Stimulated activated CD4-positive, alpha-beta T cell treated with anti-CD3 and anti-CD28 coated beads, Interleukin-1b, Interleukin-23, amount 100 ng/mL, for 4 hours (primary cell): Measurements from ENCODE around the gene COG1.

ENCODE experiments used
- DNase-seq, 2 donors: peaks; one replicate each; pipeline ENCODE4 v3.0.0-alpha.2; 2020; ENCODE audit warnings: low read depth in 2 of 2

Gene COG1

GRCh38 chr17:73198201-73198929 lies 5.5 kb downstream of the COG1 start:
- no peak for DNase-seq

DNA sequence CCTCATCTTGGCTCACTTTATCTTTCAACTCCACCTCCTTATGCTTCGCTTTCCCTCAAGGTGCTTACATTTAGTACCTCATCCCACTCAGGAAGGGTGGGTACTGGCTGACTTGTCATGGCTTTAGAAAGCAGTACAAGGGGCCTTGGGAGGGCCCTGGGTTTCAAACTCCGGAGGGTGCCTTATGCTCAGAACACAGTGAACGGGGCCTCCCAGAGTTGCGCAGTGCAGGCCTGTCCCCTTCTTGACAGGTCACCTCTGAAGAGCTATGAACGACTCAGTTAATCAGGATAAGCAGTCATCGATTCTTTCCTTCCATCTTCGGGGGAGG lies 6.0 kb downstream of the COG1 start:
- DNase-seq = no peak

GRCh38 chr17:73199751-73200317 lies 7.0 kb downstream of the COG1 start:
- no peak for DNase-seq

DNA sequence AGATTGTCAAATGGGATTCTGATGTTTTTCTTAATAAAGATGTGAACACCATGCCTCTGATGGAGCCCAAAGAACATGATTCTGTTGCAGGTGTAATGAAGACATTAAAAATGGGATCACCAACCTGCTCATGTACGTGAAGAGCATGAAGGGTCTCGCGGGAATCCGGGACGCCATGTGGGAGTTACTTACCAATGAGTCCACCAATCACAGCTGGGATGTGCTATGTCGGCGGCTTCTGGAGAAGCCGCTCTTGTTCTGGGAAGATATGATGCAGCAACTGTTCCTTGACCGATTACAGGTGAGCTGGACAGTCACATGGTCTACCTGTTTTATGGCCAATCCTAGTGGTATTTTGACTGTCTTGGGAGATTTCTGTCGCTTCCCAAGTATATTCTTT lies 7.6 kb downstream of the COG1 start:
- no peak for DNase-seq

DNA sequence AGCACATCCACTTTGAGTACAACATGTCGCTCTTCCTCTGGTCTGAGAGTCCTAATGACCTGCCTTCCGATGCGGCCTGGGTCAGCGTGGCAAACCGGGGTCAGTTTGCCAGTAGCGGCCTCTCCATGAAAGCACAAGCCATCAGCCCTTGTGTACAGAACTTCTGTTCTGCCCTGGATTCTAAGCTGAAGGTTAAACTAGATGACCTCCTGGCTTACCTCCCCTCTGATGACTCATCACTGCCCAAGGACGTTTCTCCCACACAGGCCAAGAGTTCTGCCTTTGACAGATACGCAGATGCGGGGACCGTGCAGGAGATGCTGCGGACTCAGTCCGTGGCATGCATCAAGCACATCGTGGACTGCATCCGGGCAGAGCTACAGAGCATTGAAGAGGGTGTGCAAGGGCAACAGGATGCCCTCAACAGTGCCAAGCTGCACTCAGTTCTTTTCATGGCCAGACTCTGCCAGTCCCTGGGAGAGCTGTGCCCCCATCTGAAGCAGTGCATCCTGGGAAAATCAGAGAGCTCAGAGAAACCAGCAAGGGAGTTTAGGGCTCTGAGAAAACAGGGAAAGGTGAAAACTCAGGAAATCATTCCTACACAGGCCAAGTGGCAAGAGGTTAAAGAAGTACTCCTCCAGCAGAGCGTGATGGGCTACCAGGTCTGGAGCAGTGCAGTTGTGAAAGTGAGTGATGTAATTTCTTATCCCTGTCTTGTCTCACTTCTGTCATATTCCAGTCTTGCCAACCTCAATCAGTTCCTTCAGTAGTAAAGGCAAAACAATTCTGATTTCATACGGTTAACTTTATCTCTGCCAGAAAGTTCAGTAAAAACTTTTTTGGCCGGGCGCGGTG lies 8.6 kb downstream of the COG1 start:
- DNase-seq = no peak

GRCh38 chr17:73203135-73203787 lies 10.4 kb downstream of the COG1 start:
- DNase-seq = no peak

DNA sequence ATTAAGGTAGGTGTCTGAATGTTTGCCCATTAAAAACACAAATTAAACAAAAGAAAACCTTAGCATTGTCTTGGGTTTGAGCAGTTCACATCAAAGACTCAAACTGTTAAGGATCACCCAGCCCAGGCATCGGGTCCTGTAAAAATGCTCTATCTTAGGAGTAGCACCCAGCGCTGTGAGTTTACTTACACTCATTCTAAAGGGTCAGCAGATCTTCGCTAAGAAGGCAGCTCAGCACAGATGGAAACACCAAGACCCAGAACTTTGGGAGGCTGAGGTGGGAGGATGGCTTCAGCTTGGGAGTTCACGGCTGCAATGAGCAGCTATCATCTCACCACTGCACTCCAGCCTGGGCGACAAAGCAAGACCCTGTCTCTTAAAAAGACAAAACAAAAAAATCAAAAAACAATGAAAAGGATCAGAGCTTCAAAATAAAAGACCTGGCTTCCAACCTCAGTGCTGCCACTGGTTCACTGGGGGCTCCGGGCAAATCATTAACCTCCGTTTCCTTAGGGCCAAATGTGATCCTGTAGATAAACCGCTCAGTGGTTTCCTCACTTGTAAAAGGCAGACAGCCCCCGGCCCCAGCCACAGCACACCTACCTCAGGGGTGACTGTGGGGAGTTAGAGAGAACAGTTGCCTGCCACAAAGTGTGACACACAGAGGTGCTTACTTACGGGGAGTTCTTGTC lies 11.1 kb downstream of the COG1 start:
- no peak for DNase-seq

DNA sequence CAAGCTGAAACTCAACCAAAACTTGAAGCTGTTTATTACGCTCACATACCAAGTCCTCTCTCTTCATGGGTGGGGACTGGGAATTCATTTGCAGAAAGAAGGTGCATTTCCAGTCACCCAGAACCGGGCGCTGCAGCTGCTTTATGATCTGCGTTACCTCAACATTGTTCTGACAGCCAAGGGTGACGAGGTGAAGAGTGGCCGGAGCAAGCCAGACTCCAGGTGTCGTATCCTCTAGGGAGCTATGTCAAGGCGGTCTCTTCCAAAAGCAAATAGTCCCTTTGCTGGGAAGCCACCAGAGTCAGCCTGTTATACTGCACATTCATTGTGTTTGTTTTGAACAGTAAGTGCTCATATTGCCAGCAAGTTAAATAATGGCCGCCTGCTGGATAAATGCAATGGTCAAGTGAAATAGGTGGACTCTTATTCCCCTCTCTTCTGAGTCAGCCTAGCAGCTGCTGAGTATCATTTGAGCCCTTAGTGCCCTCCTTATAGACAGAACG lies 12.7 kb downstream of the COG1 start:
- DNase-seq = no peak

- no peak for DNase-seq
These were observed 15.4 kb downstream of the COG1 start for GRCh38 chr17:73208139-73208827.

GRCh38 chr17:73209436-73209835 lies 16.6 kb downstream of the COG1 start:
- no peak for DNase-seq

GRCh38 chr17:73210002-73210678 lies 17.3 kb downstream of the COG1 start:
- no peak for DNase-seq

- DNase-seq = peak; percentile 16 to 55
These were observed 18.9 kb downstream of the COG1 start for GRCh38 chr17:73211745-73212144.

GRCh38 chr17:73214008-73214407 lies 21.2 kb downstream of the COG1 start:
- DNase-seq = no peak

GRCh38 chr17:73214851-73215250 lies 22.0 kb downstream of the COG1 start:
- no peak for DNase-seq

GRCh38 chr17:73215447-73215846 lies 22.6 kb downstream of the COG1 start:
- DNase-seq = no peak

DNA sequence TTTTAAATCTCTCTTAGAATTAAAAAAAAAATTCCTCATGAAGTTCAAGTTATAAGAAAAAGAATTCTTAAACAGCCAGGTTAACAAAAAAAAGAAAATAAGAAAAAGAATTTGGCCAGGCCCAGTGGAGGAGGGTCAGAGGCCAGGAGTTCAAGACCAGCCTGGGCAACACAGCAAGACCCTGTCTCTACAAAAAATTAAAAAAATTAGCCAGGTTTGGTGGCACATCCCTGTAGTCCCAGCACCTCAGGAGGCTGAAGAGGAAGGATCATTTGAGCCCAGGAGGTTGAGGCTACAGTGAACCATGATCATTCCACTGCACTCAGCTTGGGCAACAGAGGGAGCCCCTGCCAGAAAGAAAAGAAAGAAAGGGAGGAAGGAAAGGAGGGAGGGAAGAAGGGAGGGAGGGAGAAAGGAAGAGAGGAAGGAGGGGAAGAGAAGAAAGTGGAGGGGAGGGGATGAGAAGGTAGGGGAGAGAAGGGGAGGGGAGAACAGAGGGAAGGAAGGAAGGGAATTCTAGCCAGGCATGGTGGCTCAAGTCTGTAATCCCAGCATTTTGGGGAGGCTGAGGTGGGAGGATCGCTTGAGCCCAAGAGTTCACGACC lies 30.9 kb downstream of the COG1 start:
- no peak for DNase-seq

DNA sequence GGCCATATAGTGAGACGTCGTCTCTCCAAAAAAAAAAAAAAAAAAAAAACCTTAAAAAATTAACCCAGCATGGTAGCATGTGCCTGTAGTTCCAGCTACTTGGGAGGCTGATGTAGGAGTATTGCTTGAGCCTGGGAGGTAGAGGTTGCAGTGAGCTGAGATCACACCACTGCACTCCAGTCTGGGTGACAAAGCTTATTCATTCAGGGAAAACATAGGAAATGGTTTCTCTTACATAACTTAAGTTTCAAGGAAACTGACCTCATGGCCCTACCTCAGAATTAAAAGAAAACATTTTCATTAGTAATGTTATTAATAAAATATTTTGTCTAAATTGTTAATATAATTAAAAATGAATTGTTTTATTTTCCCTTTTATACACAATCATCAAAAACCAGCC lies 31.4 kb downstream of the COG1 start:
- DNase-seq = no peak

GRCh38 chr17:73224663-73225305 lies 31.9 kb downstream of the COG1 start:
- no peak for DNase-seq

GRCh38 chr17:73226556-73227172 lies 33.8 kb downstream of the COG1 start:
- no peak for DNase-seq
